Calu3 (cell line): ENCODE data around the gene CDC5L. TPM values are rescaled to one million over a fixed set of nuclear protein-coding genes. Genes with fewer than 3 reads are reported as not detected.
"Not testable (repeated sequence)": the region's sequence is repeated elsewhere in the genome, so short reads cannot be mapped to it uniquely, and the experiment has no call there.

Experiments
- BruUV-seq: library from RNA; stranded (reverse); fragments of 400-500 nt; replicated peaks from 2 replicates; lab custom pipeline; 2021; lab: Mats Ljungman, UMichigan
- CTCF ChIA-PET: fragments of 300-600 bp; sonication (Branson Sonifier 250); formaldehyde crosslinking; loops from one replicate; lab custom pipeline; 2022; ENCODE audit warnings: antibody characterized with exemption; lab: Charles Lee
- DNase-seq: peaks from one replicate; pipeline ENCODE4 v3.0.0; 2022
- H3K27ac Mint-ChIP-seq: one replicate; pipeline ENCODE4 v1.8.0; 2022; ENCODE audit warnings: mixed read lengths; ENCODE audit not compliant: unreplicated experiment
- H3K27me3 Mint-ChIP-seq: one replicate; pipeline ENCODE4 v1.8.0; 2022; ENCODE audit warnings: mixed read lengths; ENCODE audit not compliant: unreplicated experiment
- H3K36me3 Mint-ChIP-seq: one replicate; pipeline ENCODE4 v1.8.0; 2022; ENCODE audit warnings: mild to moderate bottlenecking, moderate library complexity, mixed read lengths; ENCODE audit not compliant: insufficient read depth, unreplicated experiment
- H3K4me1 Mint-ChIP-seq: one replicate; pipeline ENCODE4 v1.8.0; 2022; ENCODE audit warnings: mild to moderate bottlenecking, low read depth, mixed read lengths; ENCODE audit not compliant: unreplicated experiment
- H3K4me3 Mint-ChIP-seq: one replicate; pipeline ENCODE4 v1.8.0; 2022; ENCODE audit warnings: mild to moderate bottlenecking, low read depth, moderate library complexity, mixed read lengths; ENCODE audit not compliant: unreplicated experiment
- H3K9me3 Mint-ChIP-seq: one replicate; pipeline ENCODE4 v1.8.0; 2022; ENCODE audit warnings: low read depth, mixed read lengths; ENCODE audit not compliant: unreplicated experiment
- intact Hi-C: fragments of 100-400 bp; cut with micrococcal nuclease; formaldehyde crosslinking; loops from one replicate; pipeline ENCODE4 v1.10.0; 2022; ENCODE audit not compliant: unreplicated experiment
- total RNA-seq: library from RNA; stranded (reverse); gene quantifications from 2 replicates; pipeline ENCODE4 v1.2.3, GENCODE V29; 2022
- TF ChIP-seq, protein P1 (sequence below): fragments of 200-600 bp; IDR thresholded peaks from one replicate; pipeline ENCODE4 v1.8.0; 2022; ENCODE audit warnings: antibody characterized with exemption; ENCODE audit not compliant: unreplicated experiment

Gene CDC5L
- total RNA-seq, 1 experiment from 2014 or later = 43.4 TPM

DNA sequence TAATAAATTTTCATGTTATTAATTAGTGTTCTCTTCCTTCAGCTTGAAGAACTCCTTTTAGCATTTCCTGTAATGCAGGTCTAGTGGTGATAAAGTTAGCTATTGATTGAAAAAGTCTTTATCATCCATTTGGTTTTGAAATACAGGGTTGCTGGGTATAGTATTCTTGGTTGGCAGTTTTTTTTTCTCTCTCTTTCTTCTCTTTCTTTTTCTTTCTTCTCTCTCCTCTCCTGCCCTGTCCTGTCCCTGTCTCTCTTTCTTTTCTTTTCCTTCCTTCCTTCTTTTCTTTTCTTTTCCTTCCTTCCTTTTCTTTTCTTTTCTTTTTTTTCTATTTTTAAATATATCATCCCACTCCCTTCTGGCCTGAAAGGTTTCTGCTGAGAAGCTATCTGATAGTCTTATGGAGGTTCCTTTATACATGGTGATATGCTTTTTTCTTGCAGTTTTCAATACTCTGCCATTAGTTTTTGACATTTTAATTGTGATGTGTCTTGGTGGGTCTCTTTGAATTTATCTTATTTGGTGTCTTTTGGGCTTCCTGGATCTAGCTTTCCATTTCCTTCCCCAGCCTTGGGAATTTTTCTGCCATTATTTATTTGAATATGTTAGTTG, 55.4 kb downstream of the CDC5L start:
- intact Hi-C loops = no loop called here
- peaks cover 8% of the 10 kb centered on the region for H3K9me3 Mint-ChIP-seq
- peaks cover 10% of the 10 kb centered on the region for H3K27me3 Mint-ChIP-seq
- no peak for DNase-seq
- peaks cover 54% of the 10 kb centered on the region for H3K4me1 Mint-ChIP-seq
- H3K4me3 Mint-ChIP-seq = no peak overlapping the region
- CTCF ChIA-PET = interaction anchor here (0.7 kb wide), 1 partner anchor 21 kb away, joined by 4 read pairs; no protein-coding TSS in a partner anchor
- H3K36me3 Mint-ChIP-seq = peaks cover 13% of the 10 kb centered on the region
- H3K27ac Mint-ChIP-seq = peak overlapping the region; percentile 5
- TF ChIP-seq, protein P1, sequence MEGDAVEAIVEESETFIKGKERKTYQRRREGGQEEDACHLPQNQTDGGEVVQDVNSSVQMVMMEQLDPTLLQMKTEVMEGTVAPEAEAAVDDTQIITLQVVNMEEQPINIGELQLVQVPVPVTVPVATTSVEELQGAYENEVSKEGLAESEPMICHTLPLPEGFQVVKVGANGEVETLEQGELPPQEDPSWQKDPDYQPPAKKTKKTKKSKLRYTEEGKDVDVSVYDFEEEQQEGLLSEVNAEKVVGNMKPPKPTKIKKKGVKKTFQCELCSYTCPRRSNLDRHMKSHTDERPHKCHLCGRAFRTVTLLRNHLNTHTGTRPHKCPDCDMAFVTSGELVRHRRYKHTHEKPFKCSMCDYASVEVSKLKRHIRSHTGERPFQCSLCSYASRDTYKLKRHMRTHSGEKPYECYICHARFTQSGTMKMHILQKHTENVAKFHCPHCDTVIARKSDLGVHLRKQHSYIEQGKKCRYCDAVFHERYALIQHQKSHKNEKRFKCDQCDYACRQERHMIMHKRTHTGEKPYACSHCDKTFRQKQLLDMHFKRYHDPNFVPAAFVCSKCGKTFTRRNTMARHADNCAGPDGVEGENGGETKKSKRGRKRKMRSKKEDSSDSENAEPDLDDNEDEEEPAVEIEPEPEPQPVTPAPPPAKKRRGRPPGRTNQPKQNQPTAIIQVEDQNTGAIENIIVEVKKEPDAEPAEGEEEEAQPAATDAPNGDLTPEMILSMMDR = no peak
- no TSS peak for BruUV-seq

DNA sequence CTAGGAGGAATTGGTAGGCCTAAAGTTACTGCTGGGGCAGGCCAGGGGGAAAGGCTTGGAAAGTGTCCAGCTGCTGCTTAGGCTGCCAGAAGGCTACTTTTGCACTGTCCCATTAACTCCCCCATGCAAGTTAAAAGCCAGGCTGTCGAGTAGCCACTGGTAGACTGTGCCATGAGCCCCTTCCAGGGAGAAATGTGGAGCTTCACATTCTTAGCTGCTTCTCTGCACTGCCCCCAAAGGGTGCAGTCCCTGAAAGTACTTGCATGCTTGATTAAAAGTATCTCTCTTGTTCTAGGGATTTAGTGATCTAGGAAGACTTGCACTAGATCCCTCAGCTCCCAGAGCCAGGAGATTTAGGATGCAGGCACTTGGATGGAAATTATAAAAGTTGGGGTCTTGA, 57.3 kb downstream of the CDC5L start:
- peaks cover 13% of the 10 kb centered on the region for H3K36me3 Mint-ChIP-seq

DNA sequence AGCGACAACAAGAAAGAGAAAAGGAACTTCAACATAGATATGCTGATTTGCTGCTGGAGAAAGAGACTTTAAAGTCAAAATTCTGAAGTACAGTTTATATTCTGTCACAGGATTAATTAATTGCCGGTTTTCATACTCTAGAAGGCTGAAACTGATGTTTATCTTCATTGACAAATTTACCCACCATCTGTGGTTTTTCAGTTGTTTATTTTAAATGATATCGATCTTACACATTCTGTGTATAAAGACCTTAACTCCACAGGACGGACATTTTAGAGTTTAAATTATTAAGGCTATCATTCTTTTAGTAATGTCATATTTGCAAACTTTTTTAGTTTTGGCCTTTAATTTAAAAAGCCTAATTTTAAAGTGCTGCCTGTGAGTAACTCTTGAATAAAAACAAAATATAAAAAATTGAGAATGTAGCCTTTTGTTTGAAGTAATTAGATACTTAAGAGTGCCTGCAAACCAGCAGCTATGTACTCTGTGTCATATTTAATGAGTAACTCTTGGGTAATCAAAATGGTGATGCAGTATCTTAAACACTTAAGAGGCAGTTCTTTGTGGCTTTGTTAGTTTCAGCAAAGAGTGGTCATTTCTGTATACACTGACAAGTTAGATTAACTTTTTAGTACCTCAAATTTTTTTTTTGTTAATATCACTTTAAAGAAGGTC, 59.3 kb downstream of the CDC5L start:
- CTCF ChIA-PET = interaction anchor here (0.5 to 1.8 kb wide), 4 partner anchors 9 to 23 kb away, joined by 4 to 8 read pairs (median 7); no protein-coding TSS in a partner anchor
- TF ChIP-seq, protein P1 = no peak
- intact Hi-C loops = no loop called here
- Mint-ChIP-seq H3K4me1 (peaks cover 47% of the 10 kb centered on the region), H3K27me3 (peaks cover 10% of the 10 kb centered on the region), H3K27ac (peak overlapping the region; percentile 3), H3K4me3 (no peak overlapping the region), H3K36me3 (peaks cover 18% of the 10 kb centered on the region), H3K9me3 (peaks cover 8% of the 10 kb centered on the region)
- DNase-seq = no peak
- BruUV-seq = no TSS peak

More for the DNA sequence above, 57.3 kb downstream of the CDC5L start:
- H3K27ac Mint-ChIP-seq = no peak overlapping the region
- peaks cover 8% of the 10 kb centered on the region for H3K9me3 Mint-ChIP-seq
- H3K27me3 Mint-ChIP-seq = peaks cover 10% of the 10 kb centered on the region
- CTCF ChIA-PET = interaction anchor here (1.0 to 1.2 kb wide), 2 partner anchors 8 to 12 kb away, joined by 3 read pairs; no protein-coding TSS in a partner anchor
- no peak for DNase-seq
- peaks cover 58% of the 10 kb centered on the region for H3K4me1 Mint-ChIP-seq
- H3K4me3 Mint-ChIP-seq = no peak overlapping the region
- TF ChIP-seq, protein P1 = no peak
- no TSS peak for BruUV-seq
- intact Hi-C loops = no loop called here

DNA sequence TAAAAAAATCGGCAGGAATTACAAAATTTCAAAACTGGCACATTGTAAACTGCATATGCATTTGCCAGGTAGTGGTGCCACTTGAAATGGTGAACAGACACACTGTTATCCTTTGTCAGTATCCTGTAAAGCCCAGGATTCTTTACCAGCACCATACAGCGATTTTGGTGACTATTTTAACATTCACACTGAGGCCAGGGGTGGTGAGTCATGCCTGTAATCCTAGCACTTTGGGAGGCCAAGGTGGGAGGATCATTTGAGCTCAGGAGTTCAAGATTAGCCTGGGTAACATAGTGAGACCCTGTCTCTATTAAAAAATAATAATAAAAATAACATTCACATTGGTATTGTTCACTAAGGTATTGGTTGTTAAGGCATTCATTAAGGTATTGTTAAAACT, 61.7 kb downstream of the CDC5L start:
- intact Hi-C loops, CTCF ChIA-PET, H3K9me3 Mint-ChIP-seq, H3K4me3 Mint-ChIP-seq, H3K27me3 Mint-ChIP-seq, DNase-seq, H3K27ac Mint-ChIP-seq, BruUV-seq: not testable (repeated sequence)
- Mint-ChIP-seq H3K36me3 (peaks cover 14% of the 10 kb centered on the region), H3K4me1 (peaks cover 38% of the 10 kb centered on the region)
